WTC11 (cell line): ENCODE data around the gene RPL13A.

Experiments used
- ATF3 ChIP-seq: sonication (generic); formaldehyde crosslinking; conservative IDR thresholded peaks from 2 replicates; pipeline ENCODE4 v1.8.1; 2022; ENCODE audit warnings: mild to moderate bottlenecking, missing genetic modification reagents
- CBFB ChIP-seq: sonication (generic); formaldehyde crosslinking; IDR thresholded peaks from 2 replicates; pipeline ENCODE4 v1.8.1; 2022; ENCODE audit warnings: mild to moderate bottlenecking, low read depth, missing genetic modification reagents
- CREB1 ChIP-seq: sonication (generic); formaldehyde crosslinking; IDR thresholded peaks from 2 replicates; pipeline ENCODE4 v1.8.0; 2023; ENCODE audit warnings: mild to moderate bottlenecking, missing genetic modification reagents
- CTCF ChIP-seq: fragments of 200-600 bp; IDR thresholded peaks from 2 replicates; pipeline ENCODE4 v1.8.0; 2022; ENCODE audit warnings: antibody characterized with exemption
- HMGXB4 ChIP-seq: sonication (generic); formaldehyde crosslinking; IDR thresholded peaks from 2 replicates; pipeline ENCODE4 v1.8.1; 2023; ENCODE audit warnings: mild to moderate bottlenecking, moderate library complexity, missing genetic modification reagents
- NR2C2 ChIP-seq: sonication (generic); formaldehyde crosslinking; IDR thresholded peaks from 2 replicates; pipeline ENCODE4 v1.8.0; 2022; ENCODE audit warnings: mild to moderate bottlenecking, missing genetic modification reagents
- PRDM15 ChIP-seq: sonication (generic); formaldehyde crosslinking; IDR thresholded peaks from 2 replicates; pipeline ENCODE4 v1.8.0; 2022; ENCODE audit warnings: missing genetic modification reagents
- SP1 ChIP-seq: sonication (generic); formaldehyde crosslinking; conservative IDR thresholded peaks from 2 replicates; pipeline ENCODE4 v1.8.1; 2022; ENCODE audit warnings: missing genetic modification reagents
- ZNF416 ChIP-seq: fragments of 250-450 bp; sonication (Bioruptor Pico); IDR thresholded peaks from 2 replicates; pipeline ENCODE4 v1.9.0; 2021; ENCODE audit warnings: mild to moderate bottlenecking, inconsistent platforms
- ZNF532 ChIP-seq: fragments of 250-450 bp; sonication (Bioruptor Pico); IDR thresholded peaks from 2 replicates; pipeline ENCODE4 v1.9.0; 2021; ENCODE audit warnings: mild to moderate bottlenecking, borderline replicate concordance

GRCh38 chr19:49518033-49518432, 30.6 kb downstream of the RPL13A start:
- TF ChIP-seq SP1 (no peak), CTCF (no peak), NR2C2 (CRISPR knock-in tag) (no peak), CREB1 (CRISPR knock-in tag) (no peak), HMGXB4 (CRISPR knock-in tag) (no peak), ZNF416 (CRISPR knock-in tag) (no peak), ATF3 (no peak), CBFB (no peak), PRDM15 (no peak), ZNF532 (CRISPR knock-in tag) (no peak)
